HG03097 (cell line): ENCODE measurements around the gene LCE3A.
"Not testable (repeated sequence)": the region's sequence is repeated elsewhere in the genome, so short reads cannot be mapped to it uniquely, and the experiment has no call there.

Source experiments
- ATAC-seq: cut with Tn5 transposase; IDR thresholded peaks from one replicate; pipeline ENCODE4 v1.9.1; 2021; ENCODE audit not compliant: unreplicated experiment, low FRiP score

LCE3A gene

DNA sequence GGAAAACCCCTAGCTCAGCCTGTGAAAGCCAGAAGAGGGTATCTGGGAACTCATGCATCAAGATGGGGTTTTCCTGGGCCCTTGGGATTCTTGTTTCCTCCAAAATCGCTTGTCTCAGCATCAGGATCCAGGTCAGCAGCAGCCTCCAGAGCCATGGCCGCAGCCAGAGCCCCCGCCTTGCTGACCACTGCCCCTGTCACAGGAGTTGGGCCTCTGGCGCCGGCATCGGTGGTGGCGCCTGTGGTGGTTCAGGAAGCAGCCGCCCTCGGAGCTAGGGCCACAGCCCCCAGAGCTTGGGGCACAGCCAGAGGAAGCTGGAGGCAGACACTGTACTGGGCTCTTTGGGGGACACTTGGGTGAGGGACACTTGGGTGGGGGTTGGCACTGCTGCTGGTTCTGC, 43.4 kb downstream of the LCE3A start:
- not testable (repeated sequence) for ATAC-seq

GRCh38 chr1:152577168-152577567, 45.7 kb downstream of the LCE3A start:
- ATAC-seq = no peak
